Measurements from ENCODE around the gene KCTD17. TPM values are rescaled to one million over a fixed set of nuclear protein-coding genes. Genes with fewer than 3 reads are reported as not detected.

The KCTD17 gene
- polyA plus RNA-seq, 3 donors, result 8.4 to 40.0 (median 9.0) TPM

GRCh38 chr22:37079668-37080171, 28.2 kb downstream of the KCTD17 start:
- no peak overlapping the region for H3K27ac ChIP-seq (ENCODE audit: low read depth in 1 of 2, low read length in 2 of 2)
- H3K4me2 ChIP-seq (replicated peaks; ENCODE audit: extremely low read depth, low read length, poor library complexity, severe bottlenecking), result no peak overlapping the region
- peaks cover 3 to 11% (median 9%) of the 10 kb centered on the region in 3 donors for H3K27me3 Mint-ChIP-seq (ENCODE audit: low read depth in 3 of 3)
- WGBS (ENCODE audit: insufficient coverage), result 25% methylated on average over 6 of the region's 15 CpGs
- H3K27ac Mint-ChIP-seq, result peak overlapping the region in 4 of 7 donors; percentile 7 to 80 (median 40)
- TF ChIP-seq CTCF (IDR thresholded peaks at IDR 0.05), result no peak
- no peak overlapping the region for H3K9ac ChIP-seq (ENCODE audit: insufficient read depth, low read length, poor library complexity, severe bottlenecking)
- no peaks in the 10 kb centered on the region for H3K9me3 ChIP-seq (replicated peaks in 1 of 2; ENCODE audit: control insufficient read depth in 1 of 2, insufficient read depth in 1 of 2, low read length in 2 of 2)
- H3K4me3 ChIP-seq (replicated peaks in 1 of 3; ENCODE audit: low read depth in 2 of 3, low read length in 3 of 3), result no peak overlapping the region
- H3K36me3 ChIP-seq (replicated peaks in 1 of 2; ENCODE audit: control insufficient read depth in 1 of 2, insufficient read depth in 2 of 2, low read length in 2 of 2), result no peaks in the 10 kb centered on the region
- H2AFZ ChIP-seq (ENCODE audit: insufficient read depth, low read depth, low read length, poor library complexity, severe bottlenecking), result peak overlapping the region; percentile 55
- peak overlapping the region in 1 of 2 donors; percentile 27 for H3K4me3 Mint-ChIP-seq
- DNase-seq, result peak; percentile 33 to 82 (median 60)
- peaks cover 0 to 2% of the 10 kb centered on the region in 2 donors for H3K27me3 ChIP-seq (ENCODE audit: control insufficient read depth in 2 of 2, insufficient read depth in 2 of 2, low read length in 2 of 2)
- no peaks in the 10 kb centered on the region for H3K36me3 Mint-ChIP-seq
- no peaks in the 10 kb centered on the region for H4K20me1 ChIP-seq (ENCODE audit: insufficient read depth, low read length)
- peaks cover 5 to 10% of the 10 kb centered on the region in 2 donors for H3K4me1 ChIP-seq (ENCODE audit: control insufficient read depth in 1 of 2, insufficient read depth in 2 of 2, low read length in 2 of 2)
- peaks cover 0 to 3% (median 0%) of the 10 kb centered on the region in 7 donors for H3K9me3 Mint-ChIP-seq
- intact Hi-C loops (cut with micrococcal nuclease), result loop anchor here (5.0 kb wide), 2 partner anchors 118 to 378 kb away; no protein-coding TSS in a partner anchor
- peaks cover 18% of the 10 kb centered on the region for H3K4me1 Mint-ChIP-seq
- H3K79me2 ChIP-seq (ENCODE audit: insufficient read depth, low read length), result no peaks in the 10 kb centered on the region

GRCh38 chr22:37080438-37080837, 28.9 kb downstream of the KCTD17 start:
- H3K27ac Mint-ChIP-seq, result no peak overlapping the region
- H3K27me3 ChIP-seq (ENCODE audit: control insufficient read depth in 2 of 2, insufficient read depth in 2 of 2, low read length in 2 of 2), result peaks cover 0 to 2% of the 10 kb centered on the region in 2 donors
- peaks cover 18% of the 10 kb centered on the region for H3K4me1 Mint-ChIP-seq
- no peaks in the 10 kb centered on the region for H3K36me3 Mint-ChIP-seq
- peaks cover 5 to 10% of the 10 kb centered on the region in 2 donors for H3K4me1 ChIP-seq (ENCODE audit: control insufficient read depth in 1 of 2, insufficient read depth in 2 of 2, low read length in 2 of 2)
- no peak for TF ChIP-seq CTCF (IDR thresholded peaks at IDR 0.05)
- H3K4me2 ChIP-seq (replicated peaks; ENCODE audit: extremely low read depth, low read length, poor library complexity, severe bottlenecking), result no peak overlapping the region
- no peak overlapping the region for H3K9ac ChIP-seq (ENCODE audit: insufficient read depth, low read length, poor library complexity, severe bottlenecking)
- H3K27ac ChIP-seq (ENCODE audit: low read depth in 1 of 2, low read length in 2 of 2), result no peak overlapping the region
- no peaks in the 10 kb centered on the region for H3K79me2 ChIP-seq (ENCODE audit: insufficient read depth, low read length)
- H3K4me3 Mint-ChIP-seq, result no peak overlapping the region
- no peak overlapping the region for H2AFZ ChIP-seq (ENCODE audit: insufficient read depth, low read depth, low read length, poor library complexity, severe bottlenecking)
- H3K36me3 ChIP-seq (replicated peaks in 1 of 2; ENCODE audit: control insufficient read depth in 1 of 2, insufficient read depth in 2 of 2, low read length in 2 of 2), result no peaks in the 10 kb centered on the region
- no peak overlapping the region for H3K4me3 ChIP-seq (replicated peaks in 1 of 3; ENCODE audit: low read depth in 2 of 3, low read length in 3 of 3)
- intact Hi-C loops (cut with micrococcal nuclease), result no loop called here
- no peaks in the 10 kb centered on the region for H4K20me1 ChIP-seq (ENCODE audit: insufficient read depth, low read length)
- peaks cover 0 to 3% (median 0%) of the 10 kb centered on the region in 7 donors for H3K9me3 Mint-ChIP-seq
- no peaks in the 10 kb centered on the region for H3K9me3 ChIP-seq (replicated peaks in 1 of 2; ENCODE audit: control insufficient read depth in 1 of 2, insufficient read depth in 1 of 2, low read length in 2 of 2)
- no peak for DNase-seq
- peaks cover 3 to 11% (median 9%) of the 10 kb centered on the region in 3 donors for H3K27me3 Mint-ChIP-seq (ENCODE audit: low read depth in 3 of 3)
- 100% methylated on average over 2 of the region's 6 CpGs for WGBS (ENCODE audit: insufficient coverage)
